ENCODE measurements around the gene PAPSS2.

PAPSS2 gene

GRCh38 chr10:87622314-87623004 lies 37.2 kb upstream of the PAPSS2 start:
- no peaks in the 10 kb centered on the region for H3K4me1 ChIP-seq (ENCODE audit: control insufficient read depth, insufficient read depth, low read length)
- WGBS, 2 experiments = 86 to 87% methylated on average over 7 of the region's 7 CpGs
- no peaks in the 10 kb centered on the region for H3K27me3 ChIP-seq (ENCODE audit: control insufficient read depth, insufficient read depth, low read length, poor library complexity, severe bottlenecking)
- no peak overlapping the region for H3K4me3 ChIP-seq (ENCODE audit: insufficient read depth, low read depth, low read length)
- no peaks in the 10 kb centered on the region for H3K36me3 ChIP-seq (ENCODE audit: control insufficient read depth, insufficient read depth, low read length)
- H3K27ac ChIP-seq (ENCODE audit: insufficient read depth, low read depth, low read length, poor library complexity, severe bottlenecking) = no peak overlapping the region
- H3K9me3 ChIP-seq (ENCODE audit: control insufficient read depth, low read length) = no peaks in the 10 kb centered on the region

DNA sequence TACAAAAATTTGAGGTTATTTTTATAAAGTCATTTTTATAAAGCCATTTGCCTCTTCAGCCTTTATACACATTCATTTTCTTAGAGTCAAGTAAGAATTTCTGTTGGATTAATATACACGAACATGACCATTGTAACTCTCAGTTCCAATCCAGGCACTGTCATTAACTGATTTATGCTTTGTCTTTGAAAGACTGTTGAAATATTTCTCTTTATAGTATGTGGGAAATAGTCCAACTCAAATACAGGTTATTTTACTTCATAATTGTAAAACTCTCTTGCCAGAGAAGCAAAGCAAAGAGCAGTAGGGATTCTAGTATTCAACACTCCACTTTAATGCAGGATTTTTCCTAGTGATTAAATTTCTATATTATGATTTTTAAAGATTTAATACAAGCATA lies 36.5 kb upstream of the PAPSS2 start:
- 100% methylated on average over 1 of the region's 1 CpG; no CpG with 5 or more reads in 1 of the 2 experiments for WGBS, 2 experiments
- Histone ChIP-seq H3K27ac (ENCODE audit: insufficient read depth, low read depth, low read length, poor library complexity, severe bottlenecking) (no peak overlapping the region), H3K4me1 (ENCODE audit: control insufficient read depth, insufficient read depth, low read length) (no peaks in the 10 kb centered on the region), H3K36me3 (ENCODE audit: control insufficient read depth, insufficient read depth, low read length) (no peaks in the 10 kb centered on the region), H3K9me3 (ENCODE audit: control insufficient read depth, low read length) (no peaks in the 10 kb centered on the region), H3K27me3 (ENCODE audit: control insufficient read depth, insufficient read depth, low read length, poor library complexity, severe bottlenecking) (no peaks in the 10 kb centered on the region), H3K4me3 (ENCODE audit: insufficient read depth, low read depth, low read length) (no peak overlapping the region)

GRCh38 chr10:87625661-87626060 lies 34.0 kb upstream of the PAPSS2 start:
- Histone ChIP-seq H3K27me3 (ENCODE audit: control insufficient read depth, insufficient read depth, low read length, poor library complexity, severe bottlenecking) (no peaks in the 10 kb centered on the region), H3K4me1 (ENCODE audit: control insufficient read depth, insufficient read depth, low read length) (no peaks in the 10 kb centered on the region), H3K9me3 (ENCODE audit: control insufficient read depth, low read length) (no peaks in the 10 kb centered on the region), H3K27ac (ENCODE audit: insufficient read depth, low read depth, low read length, poor library complexity, severe bottlenecking) (no peak overlapping the region), H3K36me3 (ENCODE audit: control insufficient read depth, insufficient read depth, low read length) (no peaks in the 10 kb centered on the region), H3K4me3 (ENCODE audit: insufficient read depth, low read depth, low read length) (no peak overlapping the region)
- 0% methylated on average over 1 of the region's 1 CpG; no CpG with 5 or more reads in 1 of the 2 experiments for WGBS, 2 experiments

GRCh38 chr10:87626422-87626892 lies 33.2 kb upstream of the PAPSS2 start:
- no peaks in the 10 kb centered on the region for H3K36me3 ChIP-seq (ENCODE audit: control insufficient read depth, insufficient read depth, low read length)
- no peaks in the 10 kb centered on the region for H3K4me1 ChIP-seq (ENCODE audit: control insufficient read depth, insufficient read depth, low read length)
- H3K9me3 ChIP-seq (ENCODE audit: control insufficient read depth, low read length) = no peaks in the 10 kb centered on the region
- no peak overlapping the region for H3K4me3 ChIP-seq (ENCODE audit: insufficient read depth, low read depth, low read length)
- no peaks in the 10 kb centered on the region for H3K27me3 ChIP-seq (ENCODE audit: control insufficient read depth, insufficient read depth, low read length, poor library complexity, severe bottlenecking)
- 84 to 90% methylated on average over 1 of the region's 1 CpG for WGBS, 2 experiments
- no peak overlapping the region for H3K27ac ChIP-seq (ENCODE audit: insufficient read depth, low read depth, low read length, poor library complexity, severe bottlenecking)

- no peaks in the 10 kb centered on the region for H3K27me3 ChIP-seq (ENCODE audit: control insufficient read depth, insufficient read depth, low read length, poor library complexity, severe bottlenecking)
- WGBS, 2 experiments = 94 to 96% methylated on average over 6 of the region's 7 CpGs
- H3K27ac ChIP-seq (ENCODE audit: insufficient read depth, low read depth, low read length, poor library complexity, severe bottlenecking) = no peak overlapping the region
- no peak overlapping the region for H3K4me3 ChIP-seq (ENCODE audit: insufficient read depth, low read depth, low read length)
- no peaks in the 10 kb centered on the region for H3K36me3 ChIP-seq (ENCODE audit: control insufficient read depth, insufficient read depth, low read length)
- no peaks in the 10 kb centered on the region for H3K9me3 ChIP-seq (ENCODE audit: control insufficient read depth, low read length)
- H3K4me1 ChIP-seq (ENCODE audit: control insufficient read depth, insufficient read depth, low read length) = no peaks in the 10 kb centered on the region
These were observed 29.5 kb upstream of the PAPSS2 start for GRCh38 chr10:87630171-87630570.

GRCh38 chr10:87632454-87632853 lies 27.2 kb upstream of the PAPSS2 start:
- Histone ChIP-seq H3K27ac (ENCODE audit: insufficient read depth, low read depth, low read length, poor library complexity, severe bottlenecking) (no peak overlapping the region), H3K4me1 (ENCODE audit: control insufficient read depth, insufficient read depth, low read length) (no peaks in the 10 kb centered on the region), H3K36me3 (ENCODE audit: control insufficient read depth, insufficient read depth, low read length) (no peaks in the 10 kb centered on the region), H3K4me3 (ENCODE audit: insufficient read depth, low read depth, low read length) (no peak overlapping the region), H3K27me3 (ENCODE audit: control insufficient read depth, insufficient read depth, low read length, poor library complexity, severe bottlenecking) (no peaks in the 10 kb centered on the region), H3K9me3 (ENCODE audit: control insufficient read depth, low read length) (no peaks in the 10 kb centered on the region)
- 93 to 94% methylated on average over 4 of the region's 4 CpGs for WGBS, 2 experiments

DNA sequence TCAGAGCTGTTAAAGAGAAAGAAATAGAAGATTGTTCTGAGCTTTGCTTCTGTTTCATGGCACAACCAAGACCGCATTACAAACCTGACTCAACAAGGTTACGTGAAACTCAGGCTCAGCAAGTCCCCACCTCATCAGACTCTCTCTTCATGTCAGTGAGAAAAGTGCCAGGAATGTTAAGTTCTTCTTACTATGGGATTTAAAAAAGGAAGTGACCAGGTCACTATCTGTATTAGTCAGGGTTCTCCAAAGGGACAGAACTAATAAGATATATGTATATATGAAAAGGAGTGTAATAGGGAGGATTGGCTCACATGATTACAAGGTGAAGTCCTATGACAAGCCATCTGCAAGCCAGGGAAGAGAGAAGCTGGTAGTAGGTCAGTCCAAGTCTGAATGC lies 25.4 kb upstream of the PAPSS2 start:
- Histone ChIP-seq H3K36me3 (ENCODE audit: control insufficient read depth, insufficient read depth, low read length) (no peaks in the 10 kb centered on the region), H3K27me3 (ENCODE audit: control insufficient read depth, insufficient read depth, low read length, poor library complexity, severe bottlenecking) (no peaks in the 10 kb centered on the region), H3K9me3 (ENCODE audit: control insufficient read depth, low read length) (no peaks in the 10 kb centered on the region), H3K4me3 (ENCODE audit: insufficient read depth, low read depth, low read length) (no peak overlapping the region), H3K27ac (ENCODE audit: insufficient read depth, low read depth, low read length, poor library complexity, severe bottlenecking) (no peak overlapping the region), H3K4me1 (ENCODE audit: control insufficient read depth, insufficient read depth, low read length) (no peaks in the 10 kb centered on the region)
- 87 to 91% methylated on average over 2 of the region's 2 CpGs for WGBS, 2 experiments

GRCh38 chr10:87635498-87636312 lies 24.0 kb upstream of the PAPSS2 start:
- Histone ChIP-seq H3K4me1 (ENCODE audit: control insufficient read depth, insufficient read depth, low read length) (peaks cover 5% of the 10 kb centered on the region), H3K9me3 (ENCODE audit: control insufficient read depth, low read length) (no peaks in the 10 kb centered on the region), H3K27ac (ENCODE audit: insufficient read depth, low read depth, low read length, poor library complexity, severe bottlenecking) (no peak overlapping the region), H3K27me3 (ENCODE audit: control insufficient read depth, insufficient read depth, low read length, poor library complexity, severe bottlenecking) (no peaks in the 10 kb centered on the region), H3K4me3 (ENCODE audit: insufficient read depth, low read depth, low read length) (no peak overlapping the region), H3K36me3 (ENCODE audit: control insufficient read depth, insufficient read depth, low read length) (no peaks in the 10 kb centered on the region)
- WGBS, 2 experiments = 79 to 82% methylated on average over 5 of the region's 5 CpGs

- H3K27me3 ChIP-seq (ENCODE audit: control insufficient read depth, insufficient read depth, low read length, poor library complexity, severe bottlenecking) = no peaks in the 10 kb centered on the region
- no peaks in the 10 kb centered on the region for H3K9me3 ChIP-seq (ENCODE audit: control insufficient read depth, low read length)
- H3K27ac ChIP-seq (ENCODE audit: insufficient read depth, low read depth, low read length, poor library complexity, severe bottlenecking) = no peak overlapping the region
- no peaks in the 10 kb centered on the region for H3K36me3 ChIP-seq (ENCODE audit: control insufficient read depth, insufficient read depth, low read length)
- 94 to 95% methylated on average over 3 of the region's 3 CpGs for WGBS, 2 experiments
- no peak overlapping the region for H3K4me3 ChIP-seq (ENCODE audit: insufficient read depth, low read depth, low read length)
- H3K4me1 ChIP-seq (ENCODE audit: control insufficient read depth, insufficient read depth, low read length) = peaks cover 5% of the 10 kb centered on the region
These were observed 23.3 kb upstream of the PAPSS2 start for GRCh38 chr10:87636313-87636915.

DNA sequence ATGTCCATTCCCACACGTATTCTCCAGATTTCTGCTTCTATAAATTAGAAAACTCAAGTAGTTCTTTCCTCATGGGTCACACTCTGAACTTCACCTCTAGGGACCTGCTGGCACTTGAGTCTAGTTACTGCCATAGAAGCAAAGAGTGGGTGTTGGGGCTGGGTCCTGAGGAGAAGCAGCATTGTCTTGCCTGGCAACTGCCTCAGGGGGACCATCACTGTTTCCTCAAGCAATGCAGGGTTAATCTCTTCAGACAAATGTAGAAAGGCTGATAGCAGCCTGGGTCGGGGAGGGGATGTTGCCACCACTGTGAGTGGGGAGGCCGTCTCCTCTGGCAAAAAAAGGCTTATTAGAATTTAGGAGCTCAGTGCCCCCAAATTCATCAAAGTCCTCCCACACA lies 20.2 kb upstream of the PAPSS2 start:
- Histone ChIP-seq H3K27ac (ENCODE audit: insufficient read depth, low read depth, low read length, poor library complexity, severe bottlenecking) (no peak overlapping the region), H3K9me3 (ENCODE audit: control insufficient read depth, low read length) (no peaks in the 10 kb centered on the region), H3K27me3 (ENCODE audit: control insufficient read depth, insufficient read depth, low read length, poor library complexity, severe bottlenecking) (no peaks in the 10 kb centered on the region), H3K4me1 (ENCODE audit: control insufficient read depth, insufficient read depth, low read length) (peaks cover 5% of the 10 kb centered on the region), H3K4me3 (ENCODE audit: insufficient read depth, low read depth, low read length) (no peak overlapping the region), H3K36me3 (ENCODE audit: control insufficient read depth, insufficient read depth, low read length) (no peaks in the 10 kb centered on the region)
- WGBS, 2 experiments = 78 to 81% methylated on average over 3 of the region's 3 CpGs
